Gastrocnemius medialis (tissue), 4 donors: ENCODE data around the gene SLC4A2.

Experiments
- POLR2A ChIP-seq, 2 donors: fragments of 450-650 bp; IDR thresholded peaks; one replicate each; pipeline ENCODE4 v1.6.1; 2017; ENCODE audit warnings: antibody characterized with exemption in 2 of 2, mild to moderate bottlenecking in 2 of 2, moderate library complexity in 2 of 2
- TF ChIP-seq, protein P1 (sequence below), 5 experiments: fragments of 450-650 bp in 3 of 5; fragments of 200-600 bp in 2 of 5; sonication (generic) in 2 of 5; IDR thresholded peaks in 4 of 5; conservative IDR thresholded peaks in 1 of 5; 1 replicate in 4 of 5; 2 replicates in 1 of 5; pipeline ENCODE4 v1.5.1; 2016 to 2019; ENCODE audit warnings: antibody characterized with exemption in 5 of 5, mild to moderate bottlenecking in 3 of 5, moderate library complexity in 3 of 5

DNA sequence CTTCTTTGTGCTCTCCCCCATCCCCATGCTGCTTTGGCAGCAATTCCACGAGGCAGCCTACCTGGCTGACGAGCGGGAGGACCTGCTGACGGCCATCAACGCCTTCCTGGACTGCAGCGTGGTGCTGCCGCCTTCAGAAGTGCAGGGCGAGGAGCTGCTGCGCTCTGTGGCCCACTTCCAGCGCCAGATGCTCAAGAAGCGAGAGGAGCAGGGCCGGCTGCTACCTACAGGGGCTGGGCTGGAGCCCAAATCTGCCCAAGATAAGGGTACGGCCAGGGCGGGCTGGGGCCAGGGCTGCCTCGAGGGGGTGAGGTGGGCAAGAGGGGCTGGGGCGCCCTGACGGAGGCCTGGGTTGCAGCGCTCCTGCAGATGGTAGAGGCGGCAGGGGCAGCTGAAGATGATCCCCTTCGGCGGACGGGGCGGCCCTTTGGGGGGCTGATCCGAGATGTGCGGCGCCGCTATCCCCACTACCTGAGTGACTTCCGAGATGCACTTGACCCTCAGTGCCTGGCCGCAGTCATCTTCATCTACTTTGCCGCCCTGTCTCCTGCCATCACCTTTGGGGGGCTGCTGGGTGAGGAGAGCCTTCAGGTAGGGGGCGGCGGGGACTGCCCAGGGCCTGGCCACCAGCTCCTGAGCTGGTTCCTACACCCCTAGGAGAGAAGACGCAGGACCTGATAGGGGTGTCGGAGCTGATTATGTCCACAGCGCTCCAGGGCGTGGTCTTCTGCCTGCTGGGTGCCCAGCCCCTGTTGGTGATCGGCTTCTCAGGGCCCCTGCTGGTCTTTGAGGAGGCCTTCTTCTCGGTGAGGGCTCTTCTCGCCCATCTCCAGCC, 11.9 kb downstream of the SLC4A2 start:
- TF ChIP-seq, protein P1, sequence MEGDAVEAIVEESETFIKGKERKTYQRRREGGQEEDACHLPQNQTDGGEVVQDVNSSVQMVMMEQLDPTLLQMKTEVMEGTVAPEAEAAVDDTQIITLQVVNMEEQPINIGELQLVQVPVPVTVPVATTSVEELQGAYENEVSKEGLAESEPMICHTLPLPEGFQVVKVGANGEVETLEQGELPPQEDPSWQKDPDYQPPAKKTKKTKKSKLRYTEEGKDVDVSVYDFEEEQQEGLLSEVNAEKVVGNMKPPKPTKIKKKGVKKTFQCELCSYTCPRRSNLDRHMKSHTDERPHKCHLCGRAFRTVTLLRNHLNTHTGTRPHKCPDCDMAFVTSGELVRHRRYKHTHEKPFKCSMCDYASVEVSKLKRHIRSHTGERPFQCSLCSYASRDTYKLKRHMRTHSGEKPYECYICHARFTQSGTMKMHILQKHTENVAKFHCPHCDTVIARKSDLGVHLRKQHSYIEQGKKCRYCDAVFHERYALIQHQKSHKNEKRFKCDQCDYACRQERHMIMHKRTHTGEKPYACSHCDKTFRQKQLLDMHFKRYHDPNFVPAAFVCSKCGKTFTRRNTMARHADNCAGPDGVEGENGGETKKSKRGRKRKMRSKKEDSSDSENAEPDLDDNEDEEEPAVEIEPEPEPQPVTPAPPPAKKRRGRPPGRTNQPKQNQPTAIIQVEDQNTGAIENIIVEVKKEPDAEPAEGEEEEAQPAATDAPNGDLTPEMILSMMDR (IDR thresholded peaks at IDR 0.05 in 4 of 5, conservative IDR thresholded peaks at IDR 0.05 in 1 of 5) = no peak
- TF ChIP-seq POLR2A (IDR thresholded peaks at IDR 0.05) = no peak
